GM10266 (cell line): ENCODE results near the gene FXYD6.

Experiments used
- DNase-seq: peaks from one replicate; pipeline ENCODE4 v3.0.0; 2012; ENCODE audit errors: extremely low spot score
- TF ChIP-seq, protein P1 (sequence below): IDR thresholded peaks from 2 replicates; pipeline ENCODE4 v1.5.1; 2012; ENCODE audit warnings: mild to moderate bottlenecking, low read depth; ENCODE audit not compliant: control insufficient read depth, insufficient read depth; ENCODE audit errors: missing control alignments

FXYD6 gene

DNA sequence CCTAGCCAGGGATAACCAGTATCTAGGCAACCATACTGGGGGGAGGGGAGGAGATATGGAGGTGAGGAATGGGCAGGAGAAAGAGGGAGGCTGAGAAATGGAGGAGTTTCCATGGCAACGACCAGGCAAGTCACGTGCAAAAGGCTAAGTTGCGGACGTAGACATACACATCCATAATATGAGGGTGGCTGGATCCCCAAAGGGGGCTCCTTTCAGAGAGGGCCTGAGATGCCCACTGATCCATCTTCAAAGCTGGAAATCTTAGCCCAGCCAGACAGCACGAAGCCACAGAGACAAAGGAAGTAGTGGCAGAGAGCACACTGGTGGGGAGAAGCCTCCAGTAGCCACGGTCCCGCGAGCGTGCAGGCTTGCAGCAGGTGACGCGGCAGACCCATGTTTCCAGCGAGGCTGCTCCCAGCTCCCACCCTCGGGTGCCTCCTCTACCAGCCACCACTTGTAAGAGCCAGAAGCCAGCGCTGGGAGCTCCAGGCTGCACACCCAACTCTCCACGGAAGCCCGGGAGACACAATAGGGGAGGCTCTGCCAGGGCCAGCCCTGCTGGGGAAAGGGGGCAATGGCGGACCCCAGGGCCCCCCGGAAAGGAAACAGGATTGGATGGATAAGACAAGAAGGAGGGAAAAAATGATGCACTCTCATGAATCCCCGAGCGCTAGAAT is 938 bp downstream of the FXYD6 start:
- TF ChIP-seq, protein P1, sequence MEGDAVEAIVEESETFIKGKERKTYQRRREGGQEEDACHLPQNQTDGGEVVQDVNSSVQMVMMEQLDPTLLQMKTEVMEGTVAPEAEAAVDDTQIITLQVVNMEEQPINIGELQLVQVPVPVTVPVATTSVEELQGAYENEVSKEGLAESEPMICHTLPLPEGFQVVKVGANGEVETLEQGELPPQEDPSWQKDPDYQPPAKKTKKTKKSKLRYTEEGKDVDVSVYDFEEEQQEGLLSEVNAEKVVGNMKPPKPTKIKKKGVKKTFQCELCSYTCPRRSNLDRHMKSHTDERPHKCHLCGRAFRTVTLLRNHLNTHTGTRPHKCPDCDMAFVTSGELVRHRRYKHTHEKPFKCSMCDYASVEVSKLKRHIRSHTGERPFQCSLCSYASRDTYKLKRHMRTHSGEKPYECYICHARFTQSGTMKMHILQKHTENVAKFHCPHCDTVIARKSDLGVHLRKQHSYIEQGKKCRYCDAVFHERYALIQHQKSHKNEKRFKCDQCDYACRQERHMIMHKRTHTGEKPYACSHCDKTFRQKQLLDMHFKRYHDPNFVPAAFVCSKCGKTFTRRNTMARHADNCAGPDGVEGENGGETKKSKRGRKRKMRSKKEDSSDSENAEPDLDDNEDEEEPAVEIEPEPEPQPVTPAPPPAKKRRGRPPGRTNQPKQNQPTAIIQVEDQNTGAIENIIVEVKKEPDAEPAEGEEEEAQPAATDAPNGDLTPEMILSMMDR = no peak
- DNase-seq = no peak

DNA sequence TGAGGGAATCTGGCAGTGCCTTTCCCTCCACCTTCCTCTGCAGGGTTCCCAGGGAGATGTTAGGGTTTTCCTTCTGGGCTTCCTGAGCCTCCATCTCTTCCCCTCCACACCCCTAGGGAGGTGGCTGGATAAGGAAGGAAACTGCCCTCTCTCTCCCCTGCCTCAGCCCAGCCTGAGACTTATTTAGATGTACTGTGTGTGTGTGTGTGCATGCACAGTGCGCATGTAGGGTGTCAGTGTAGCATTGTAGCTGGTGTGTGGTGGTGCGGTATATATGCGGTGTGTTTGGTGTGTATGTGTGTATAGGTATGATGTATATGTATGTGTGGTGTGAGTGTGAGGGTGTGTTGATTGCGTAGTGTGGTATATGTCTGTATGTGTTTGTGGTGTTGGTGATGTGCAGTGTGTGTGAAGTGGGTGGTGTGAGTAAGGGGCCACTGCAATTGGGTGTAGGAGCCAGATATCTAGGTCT is 1.5 kb downstream of the FXYD6 start:
- DNase-seq = no peak

DNA sequence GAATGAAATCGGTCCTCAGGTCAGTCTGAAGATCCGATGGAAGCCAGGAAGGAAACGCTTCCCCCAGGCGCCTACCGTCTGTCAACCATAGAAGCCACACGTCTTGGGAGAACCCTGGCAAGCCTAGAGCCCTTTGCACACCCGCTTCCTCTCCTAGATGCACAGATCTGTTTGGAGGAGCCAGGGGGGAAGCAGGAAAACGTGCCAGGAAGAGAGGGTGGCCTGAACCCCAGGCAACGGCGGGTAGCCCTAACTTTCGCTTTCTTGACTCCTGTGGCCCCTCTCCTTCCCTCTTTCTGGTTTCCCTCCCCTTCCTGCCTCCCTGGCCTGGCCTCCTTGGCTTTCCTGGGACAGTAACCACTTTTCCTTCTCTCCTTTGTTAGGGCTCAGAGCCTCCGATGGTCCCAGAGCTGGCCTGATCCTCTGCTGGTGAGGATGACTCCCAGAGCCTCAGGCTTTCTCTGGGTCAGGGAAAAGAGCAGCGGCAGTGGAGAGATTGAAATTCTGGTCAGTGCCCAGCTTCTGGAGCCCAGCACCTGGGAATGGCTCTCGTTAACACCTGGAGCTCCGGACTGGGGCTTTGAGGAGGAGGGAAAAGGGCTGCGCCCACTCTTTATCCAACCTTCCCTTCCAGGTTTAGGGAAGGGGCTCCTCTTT is 2.1 kb downstream of the FXYD6 start:
- TF ChIP-seq, protein P1 = no peak
- DNase-seq = no peak

More for the DNA sequence above, 1.5 kb downstream of the FXYD6 start:
- TF ChIP-seq, protein P1 = no peak

DNA sequence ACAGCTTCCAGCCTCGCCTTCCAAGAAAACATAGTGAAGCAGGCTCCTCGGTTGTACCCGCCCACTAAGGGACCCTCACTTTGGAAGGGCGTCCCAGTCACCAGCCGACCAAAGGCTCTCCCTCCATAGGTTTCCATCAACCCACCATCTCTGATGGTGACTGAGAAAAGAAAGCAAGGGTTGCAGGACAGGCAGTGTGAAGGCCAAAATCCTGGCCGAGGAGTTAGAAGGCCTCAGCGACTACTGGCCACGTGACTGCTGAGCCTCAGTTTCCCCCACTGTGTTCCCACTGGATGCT is 2.7 kb downstream of the FXYD6 start:
- DNase-seq = no peak
- TF ChIP-seq, protein P1 = no peak

DNA sequence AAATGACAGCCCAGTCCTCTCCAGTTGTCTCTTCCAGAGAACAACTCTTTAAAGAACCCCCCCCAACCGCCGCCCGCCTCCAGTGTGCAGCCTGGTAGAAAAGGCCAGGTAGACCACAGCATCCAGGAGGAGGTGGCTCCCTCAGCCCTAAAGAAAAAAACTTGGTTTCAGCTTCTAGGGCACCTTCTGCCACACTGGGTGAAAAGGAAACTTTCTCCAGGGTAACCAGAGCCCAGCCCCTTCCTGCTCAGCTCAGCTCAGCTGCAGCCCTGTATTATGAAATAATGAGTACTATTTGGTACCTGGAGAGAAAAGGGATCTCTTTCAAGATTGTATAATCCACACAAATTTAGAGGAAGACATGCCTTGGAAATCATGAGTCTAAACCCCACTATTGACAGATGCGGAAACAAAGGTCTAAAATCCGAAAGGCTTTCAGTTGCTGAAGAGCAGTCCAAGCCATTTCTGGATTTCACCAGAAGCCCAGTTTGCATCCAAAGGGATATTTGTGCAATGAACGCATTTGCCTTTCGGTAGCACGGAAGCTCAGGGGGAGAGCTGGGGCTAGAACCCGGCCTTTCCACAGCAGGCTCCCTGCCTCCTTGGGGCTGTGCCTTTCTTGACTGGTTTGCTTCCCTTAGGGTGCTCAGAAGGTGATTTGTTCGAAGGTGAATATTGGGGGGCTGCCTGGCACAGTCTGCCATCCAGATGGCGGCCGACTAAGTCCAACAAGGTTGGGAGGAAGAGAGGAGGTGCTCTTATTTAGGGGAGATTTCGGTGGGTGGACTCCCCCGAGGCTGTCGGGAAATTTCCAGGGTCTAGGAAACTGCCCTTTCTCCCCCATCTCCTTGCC is 3.3 kb downstream of the FXYD6 start:
- no peak for DNase-seq
- TF ChIP-seq, protein P1 = no peak

DNA sequence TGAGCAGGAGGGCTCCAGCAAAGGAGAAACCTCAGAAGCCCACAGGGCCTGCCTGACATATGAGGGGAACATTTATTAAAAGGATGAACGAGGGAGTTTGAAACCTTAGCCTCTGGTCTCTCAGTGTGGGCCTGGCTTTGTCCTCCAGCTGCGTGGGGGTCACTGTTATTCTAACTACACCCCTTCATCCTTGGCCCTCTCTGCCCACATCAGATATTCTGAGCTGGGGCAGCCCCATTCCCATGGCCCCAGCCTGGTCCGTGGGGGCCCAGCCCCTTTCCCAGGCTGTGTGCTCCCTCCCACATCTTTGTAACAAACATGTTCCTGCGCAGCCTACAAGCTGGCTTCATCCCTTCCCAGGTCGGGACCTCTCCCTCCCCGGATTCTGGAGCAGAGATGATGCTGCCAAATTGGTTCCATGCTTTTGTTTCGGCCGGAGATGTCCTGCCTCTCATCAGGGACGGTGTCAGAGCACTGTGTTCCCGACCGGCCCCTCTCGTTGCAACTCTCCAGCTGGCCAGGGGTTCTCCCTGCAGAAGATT is 4.0 kb downstream of the FXYD6 start:
- TF ChIP-seq, protein P1 = no peak
- no peak for DNase-seq
